H1 (cell line): Measurements from ENCODE around the gene KRT72. TPM values are rescaled to one million over a fixed set of nuclear protein-coding genes. Genes with fewer than 3 reads are reported as not detected.

ENCODE experiments used
- CTCF ChIA-PET: fragments of 300-600 bp; sonication (Branson Sonifier 250); formaldehyde crosslinking; loops from one replicate; lab custom pipeline; 2021; ENCODE audit not compliant: partially characterized antibody; lab: Charles Lee
- POLR2A ChIA-PET: fragments of 300-600 bp; sonication (Branson Sonifier 250); formaldehyde crosslinking; loops from one replicate; lab custom pipeline; 2021; ENCODE audit warnings: inconsistent platforms; ENCODE audit not compliant: partially characterized antibody; lab: Charles Lee
- DNase-seq, 2 experiments: peaks; one replicate each; pipeline versions ENCODE4 v3.0.0 to v3.0.0-alpha.2; 2010 to 2022; ENCODE audit warnings: low spot score in 2 of 2, low read depth in 1 of 2, mixed read lengths in 1 of 2
- FAIRE-seq: peaks from 2 replicates; lab custom pipeline; 2011; peaks lifted over from hg19 to GRCh38; lab: Jason Lieb, UNC
- H2AFZ ChIP-seq: 2 replicates; pipeline ENCODE4 v1.8.1; 2012; ENCODE audit warnings: low read length, inconsistent platforms
- H2AK5ac ChIP-seq: 2 replicates; pipeline ENCODE4 v1.6.1; 2013; ENCODE audit warnings: low read depth, low read length
- H2BK120ac ChIP-seq: replicated peaks from 2 replicates; pipeline ENCODE3; 2013; ENCODE audit warnings: low read depth, low read length, inconsistent platforms
- H2BK12ac ChIP-seq: 2 replicates; pipeline ENCODE4 v1.6.1; 2013; ENCODE audit warnings: low read depth, low read length
- H2BK15ac ChIP-seq: 2 replicates; pipeline ENCODE4 v1.6.1; 2013; ENCODE audit warnings: low read length
- H2BK20ac ChIP-seq: 2 replicates; pipeline ENCODE4 v1.6.1; 2013; ENCODE audit warnings: low read length
- H2BK5ac ChIP-seq: 2 replicates; pipeline ENCODE4 v1.6.1; 2013; ENCODE audit warnings: low read depth, low read length
- H3K14ac ChIP-seq: 2 replicates; pipeline ENCODE4 v1.6.1; 2013; ENCODE audit warnings: inconsistent platforms; ENCODE audit not compliant: insufficient read length
- H3K18ac ChIP-seq: 2 replicates; pipeline ENCODE4 v1.6.1; 2013; ENCODE audit warnings: low read length; ENCODE audit errors: extremely low read depth
- H3K23ac ChIP-seq: 2 replicates; pipeline ENCODE4 v1.6.1; 2013; ENCODE audit warnings: inconsistent platforms; ENCODE audit not compliant: insufficient read length
- H3K23me2 ChIP-seq: 2 replicates; pipeline ENCODE4 v1.6.1; 2013; ENCODE audit warnings: low read depth, low read length
- H3K27ac ChIP-seq: 2 replicates; pipeline ENCODE4 v1.6.1; 2011; ENCODE audit warnings: low read depth, low read length, inconsistent platforms
- H3K27me3 ChIP-seq, 4 experiments: replicated peaks in 1 of 4; 1 replicate in 1 of 4; 2 replicates in 3 of 4; pipeline versions ENCODE4 v1.6.1 to v1.8.1; 2011 to 2013; ENCODE audit warnings: low read length in 3 of 4, mild to moderate bottlenecking in 3 of 4, inconsistent platforms in 2 of 4, mixed read lengths in 2 of 4, moderate library complexity in 1 of 4; ENCODE audit not compliant: control insufficient read depth in 3 of 4, insufficient read depth in 3 of 4; ENCODE audit errors: extremely low read depth in 1 of 4
- H3K36me3 ChIP-seq, 4 experiments: 2 replicates each; pipeline versions ENCODE4 v1.6.1 to v1.8.1; 2011 to 2013; ENCODE audit warnings: mild to moderate bottlenecking in 4 of 4, low read length in 3 of 4, moderate library complexity in 2 of 4, control low read depth in 1 of 4, inconsistent platforms in 1 of 4; ENCODE audit not compliant: insufficient read depth in 4 of 4, control insufficient read depth in 2 of 4
- H3K4ac ChIP-seq: replicated peaks from 2 replicates; pipeline ENCODE3; 2013; ENCODE audit warnings: low read length, low read depth, mixed read lengths, inconsistent platforms; ENCODE audit not compliant: insufficient read length
- H3K4me1 ChIP-seq, 4 experiments: replicated peaks in 1 of 4; 1 replicate in 1 of 4; 2 replicates in 3 of 4; pipeline versions ENCODE4 v1.6.1 to v1.8.1; 2011 to 2013; ENCODE audit warnings: low read length in 3 of 4, inconsistent platforms in 2 of 4, mixed read lengths in 1 of 4; ENCODE audit not compliant: insufficient read depth in 4 of 4, control insufficient read depth in 3 of 4
- H3K4me2 ChIP-seq, 2 experiments: 2 replicates each; pipeline versions ENCODE4 v1.6.1 to v1.8.1; 2011 to 2013; ENCODE audit warnings: low read depth in 2 of 2, low read length in 2 of 2, control low read depth in 1 of 2, inconsistent platforms in 1 of 2, mild to moderate bottlenecking in 1 of 2; ENCODE audit not compliant: insufficient read depth in 1 of 2
- H3K4me3 ChIP-seq, 4 experiments: fragments of 200-600, 300-600 bp in 1 of 4; sonication (generic), shearing (Covaris generic), sonication (Bioruptor Twin) in 1 of 4; 2 replicates each; pipeline versions ENCODE4 v1.5.1 to v1.8.1; 2011 to 2016; ENCODE audit warnings: low read length in 4 of 4, low read depth in 3 of 4, control low read depth in 2 of 4, inconsistent platforms in 2 of 4, mild to moderate bottlenecking in 2 of 4, mixed read lengths in 1 of 4, moderate library complexity in 1 of 4; ENCODE audit not compliant: insufficient read depth in 2 of 4; ENCODE audit errors: extremely low read depth in 1 of 4
- H3K56ac ChIP-seq: replicated peaks from 2 replicates; pipeline ENCODE3; 2013; ENCODE audit warnings: low read depth, mild to moderate bottlenecking, mixed read lengths, low read length, inconsistent platforms; ENCODE audit not compliant: insufficient read length
- H3K79me1 ChIP-seq: 2 replicates; pipeline ENCODE4 v1.6.1; 2013; ENCODE audit warnings: low read depth, low read length, control low read depth
- H3K79me2 ChIP-seq, 2 experiments: 2 replicates each; pipeline versions ENCODE4 v1.6.1 to v1.8.1; 2012 to 2013; ENCODE audit warnings: low read length in 2 of 2, mild to moderate bottlenecking in 2 of 2, inconsistent platforms in 1 of 2; ENCODE audit not compliant: insufficient read depth in 2 of 2, control insufficient read depth in 1 of 2
- H3K9ac ChIP-seq, 4 experiments: replicated peaks in 1 of 4; 1 replicate in 1 of 4; 2 replicates in 3 of 4; pipeline versions ENCODE4 v1.6.1 to v1.8.1; 2011 to 2013; ENCODE audit warnings: low read depth in 3 of 4, low read length in 3 of 4, control low read depth in 2 of 4, mild to moderate bottlenecking in 2 of 4, moderate library complexity in 2 of 4, inconsistent platforms in 1 of 4; ENCODE audit errors: extremely low read depth in 1 of 4
- H3K9me3 ChIP-seq, 2 experiments: 2 replicates each; pipeline versions ENCODE4 v1.6.1 to v1.8.1; 2012 to 2013; ENCODE audit warnings: mild to moderate bottlenecking in 2 of 2, moderate library complexity in 2 of 2, control low read depth in 1 of 2, inconsistent platforms in 1 of 2, low read depth in 1 of 2, low read length in 1 of 2, mixed read lengths in 1 of 2; ENCODE audit not compliant: insufficient read depth in 2 of 2
- H4K20me1 ChIP-seq, 2 experiments: replicated peaks in 1 of 2; 2 replicates each; pipeline versions ENCODE3 to v1.8.1; 2011 to 2013; ENCODE audit warnings: inconsistent platforms in 2 of 2, low read length in 2 of 2, mild to moderate bottlenecking in 1 of 2; ENCODE audit not compliant: insufficient read depth in 2 of 2, control insufficient read depth in 1 of 2
- H4K5ac ChIP-seq: 2 replicates; pipeline ENCODE4 v1.6.1; 2013; ENCODE audit warnings: low read length, low read depth, mixed read lengths, inconsistent platforms; ENCODE audit not compliant: insufficient read length
- H4K8ac ChIP-seq: 2 replicates; pipeline ENCODE4 v1.8.0; 2013; ENCODE audit warnings: mild to moderate bottlenecking, moderate library complexity, low read length, inconsistent platforms; ENCODE audit not compliant: insufficient read depth; ENCODE audit errors: extremely low read depth
- H4K91ac ChIP-seq: replicated peaks from 2 replicates; pipeline ENCODE3; 2013; ENCODE audit warnings: low read length, mixed read lengths, inconsistent platforms; ENCODE audit not compliant: insufficient read length
- BACH1 ChIP-seq: IDR thresholded peaks from 2 replicates; pipeline ENCODE4 v1.6.1; 2012; ENCODE audit warnings: low read length, improper control_type of control experiment
- CREB1 ChIP-seq: IDR thresholded peaks from 2 replicates; pipeline ENCODE4 v1.6.1; 2012; ENCODE audit warnings: inconsistent platforms
- EGR1 ChIP-seq: IDR thresholded peaks from 2 replicates; pipeline ENCODE4 v1.6.1; 2011; ENCODE audit warnings: low read depth, low read length, borderline replicate concordance
- HDAC6 ChIP-seq: IDR thresholded peaks from one replicate; pipeline ENCODE4 v1.7.1; 2012; ENCODE audit warnings: low read depth, mild to moderate bottlenecking, inconsistent platforms, low read length, moderate library complexity
- PHF8 ChIP-seq: fragments of 200-600 bp; sonication (generic); conservative IDR thresholded peaks from 2 replicates; pipeline ENCODE4 v1.7.1; 2012; ENCODE audit warnings: low read depth, mild to moderate bottlenecking, inconsistent platforms, low read length, moderate library complexity
- POU5F1 ChIP-seq: IDR thresholded peaks from 2 replicates; pipeline ENCODE4 v1.6.1; 2011; ENCODE audit warnings: low read depth, mild to moderate bottlenecking, low read length, moderate library complexity
- TEAD4 ChIP-seq: IDR thresholded peaks from 2 replicates; pipeline ENCODE4 v1.6.1; 2012; ENCODE audit warnings: low read depth, low read length, inconsistent platforms, mixed read lengths
- WGBS, 2 experiments: shearing (Covaris generic) in 1 of 2; methylation state at CpG; one replicate each; pipeline versions ENCODE4 v1.1.6 to v1.1.7; 2013 to 2015; ENCODE audit warnings: low lambda C conversion rate in 2 of 2, mixed read lengths in 2 of 2, inconsistent platforms in 1 of 2, low coverage in 1 of 2, missing lambda C conversion rate in 1 of 2; ENCODE audit not compliant: insufficient replicate concordance in 2 of 2, insufficient coverage in 1 of 2, insufficient read length in 1 of 2; ENCODE audit errors: extremely low coverage in 1 of 2, missing lambda C conversion rate in 1 of 2; 5-methylcytosine and 5-hydroxymethylcytosine counted together
- polyA plus RNA-seq, 7 experiments: library from polyadenylated mRNA; depleted of rRNA in 3 of 7; stranded (reverse) in 5 of 7; unstranded in 2 of 7; fragments of >200 nt in 5 of 7; fragments of 200-250 nt in 2 of 7; gene quantifications; 1 replicate in 5 of 7; 2 replicates in 1 of 7; 4 replicates in 1 of 7; pipeline versions ENCODE4 v1.2.1 to v1.2.3, GENCODE V29; 2011 to 2013; ENCODE audit warnings: missing spikeins in 2 of 7, mixed read lengths in 2 of 7
- total RNA-seq: library from RNA; stranded (reverse); fragmentation: NEBNext Ultra II Directional; extraction: Animal tissue kit (Norgen Biotek cat#: 25700); gene quantifications from 2 replicates; pipeline ENCODE4 v1.2.1, GENCODE V29; 2021

KRT72 gene
- total and polyA plus RNA-seq, 2 of the 8 experiments (the other 6 are each of a cell fraction or from before 2014, with no cell fraction given): not detected

DNA sequence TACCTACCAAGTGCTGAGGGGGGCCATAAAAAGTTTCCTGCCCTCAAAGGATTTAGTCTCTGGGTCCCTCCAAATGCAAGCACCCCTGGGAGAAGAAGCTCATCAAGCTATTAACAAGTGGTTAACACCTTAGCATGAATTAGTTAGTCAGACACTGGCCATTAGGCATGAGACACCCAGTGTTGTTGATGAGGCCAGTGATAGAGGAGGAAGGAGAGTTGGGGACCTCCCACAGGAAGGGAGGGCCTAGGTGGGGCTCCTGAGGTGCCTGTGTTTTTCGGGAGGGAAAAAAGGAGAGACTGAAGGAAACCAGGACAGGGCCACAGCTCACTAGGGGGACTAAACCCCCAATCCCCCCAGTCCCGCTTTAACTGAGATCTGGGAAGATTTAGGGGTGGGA lies 43.8 kb downstream of the KRT72 start:
- 85% methylated on average over 2 of the region's 2 CpGs; no CpG with 5 or more reads in 1 of the 2 experiments for WGBS, 2 experiments
- CTCF ChIA-PET: interaction anchor here (0.6 to 8.3 kb wide), 6 partner anchors 10 to 407 kb away, joined by 3 to 47 read pairs (median 4); no protein-coding TSS in a partner anchor
- DNase-seq: no peak

More for the DNA sequence above, 43.8 kb downstream of the KRT72 start:
- H2BK15ac ChIP-seq: no peak overlapping the region
- H3K9me3 ChIP-seq: no peaks in the 10 kb centered on the region
- no peak overlapping the region for H2BK20ac ChIP-seq
- no peaks in the 10 kb centered on the region for H3K79me2 ChIP-seq
- FAIRE-seq: no peak
- H3K79me1 ChIP-seq: no peaks in the 10 kb centered on the region
- H3K14ac ChIP-seq: no peak overlapping the region
- POLR2A ChIA-PET: no interaction called here
- H4K8ac ChIP-seq: no peak overlapping the region
- H3K23me2 ChIP-seq: no peaks in the 10 kb centered on the region
- H3K9ac ChIP-seq: no peak overlapping the region
- no peak for TF ChIP-seq TEAD4
- no peak for TF ChIP-seq BACH1
- no peak for TF ChIP-seq POU5F1
- no peak for TF ChIP-seq PHF8
- no peak for TF ChIP-seq EGR1
- TF ChIP-seq CREB1: no peak
- TF ChIP-seq HDAC6: no peak
- H3K56ac ChIP-seq: no peak overlapping the region
- no peaks in the 10 kb centered on the region for H3K27me3 ChIP-seq
- H3K36me3 ChIP-seq: no peaks in the 10 kb centered on the region
- no peaks in the 10 kb centered on the region for H3K4me1 ChIP-seq
- H4K20me1 ChIP-seq: no peaks in the 10 kb centered on the region
- no peak overlapping the region for H3K18ac ChIP-seq
- H2AK5ac ChIP-seq: no peak overlapping the region
- no peak overlapping the region for H2BK5ac ChIP-seq
- H2BK12ac ChIP-seq: no peak overlapping the region
- H3K23ac ChIP-seq: no peak overlapping the region
- no peak overlapping the region for H3K4ac ChIP-seq
- no peak overlapping the region for H4K5ac ChIP-seq
- H3K4me3 ChIP-seq: no peak overlapping the region
- H2BK120ac ChIP-seq: no peak overlapping the region
- H4K91ac ChIP-seq: no peak overlapping the region
- H3K27ac ChIP-seq: no peak overlapping the region
- no peak overlapping the region for H2AFZ ChIP-seq
- no peak overlapping the region for H3K4me2 ChIP-seq
